ENCODE measurements around the gene RAPGEF3. TPM values are rescaled to one million over a fixed set of nuclear protein-coding genes. Genes with fewer than 3 reads are reported as not detected.

RAPGEF3 gene
- total and polyA plus RNA-seq, 2 donors (not counting 1 experiment from before 2014, with no cell fraction given), result 1.8 to 5.2 TPM

DNA sequence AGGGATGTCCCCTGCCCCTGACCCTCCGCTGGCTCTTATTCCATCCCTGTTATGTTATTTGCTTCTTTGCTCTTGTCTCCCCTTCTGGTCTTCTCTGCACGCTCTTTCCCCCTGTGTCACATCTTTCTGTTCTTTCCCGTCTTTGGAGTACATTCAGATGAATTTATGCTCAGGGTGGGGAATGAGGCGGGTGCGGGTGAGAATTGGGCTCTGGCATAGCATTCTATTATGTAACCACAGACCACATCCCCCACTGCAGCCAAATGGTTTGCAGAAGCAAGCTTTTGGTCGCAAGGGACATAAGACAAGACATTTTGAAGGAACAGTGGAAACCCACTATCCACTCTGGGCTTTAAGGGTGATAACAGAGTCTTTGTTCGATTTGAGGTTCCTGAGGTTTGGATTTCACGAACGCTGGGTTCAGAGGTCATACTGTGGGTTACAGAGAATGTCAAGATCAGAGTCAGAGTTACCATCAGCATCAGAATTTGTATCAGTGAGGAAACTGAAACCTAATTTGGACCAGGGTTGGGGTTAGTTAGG, 37.2 kb downstream of the RAPGEF3 start:
- H3K4me1 ChIP-seq (ENCODE audit: control insufficient read depth in 2 of 2, insufficient read depth in 2 of 2, low read length in 2 of 2), result peaks cover 19 to 29% of the 10 kb centered on the region in 2 donors
- H3K9ac ChIP-seq (ENCODE audit: low read length), result no peak overlapping the region
- ChIA-PET CTCF (interaction anchor here (1.7 to 23.9 kb wide), 3 partner anchors 20 to 116 kb away, joined by 7 to 584 read pairs (median 26); partner anchors contain the start of gene SLC48A1), POLR2A (no interaction called here)
- H3K9me3 ChIP-seq (ENCODE audit: control extremely low read depth in 1 of 3, control insufficient read depth in 2 of 3, insufficient read depth in 1 of 3, low read length in 2 of 3), result no peaks in the 10 kb centered on the region
- H3K4me3 Mint-ChIP-seq, result no peak overlapping the region
- H3K79me2 ChIP-seq (ENCODE audit: control insufficient read depth, insufficient read depth, low read length), result no peaks in the 10 kb centered on the region
- TF ChIP-seq, protein P1, sequence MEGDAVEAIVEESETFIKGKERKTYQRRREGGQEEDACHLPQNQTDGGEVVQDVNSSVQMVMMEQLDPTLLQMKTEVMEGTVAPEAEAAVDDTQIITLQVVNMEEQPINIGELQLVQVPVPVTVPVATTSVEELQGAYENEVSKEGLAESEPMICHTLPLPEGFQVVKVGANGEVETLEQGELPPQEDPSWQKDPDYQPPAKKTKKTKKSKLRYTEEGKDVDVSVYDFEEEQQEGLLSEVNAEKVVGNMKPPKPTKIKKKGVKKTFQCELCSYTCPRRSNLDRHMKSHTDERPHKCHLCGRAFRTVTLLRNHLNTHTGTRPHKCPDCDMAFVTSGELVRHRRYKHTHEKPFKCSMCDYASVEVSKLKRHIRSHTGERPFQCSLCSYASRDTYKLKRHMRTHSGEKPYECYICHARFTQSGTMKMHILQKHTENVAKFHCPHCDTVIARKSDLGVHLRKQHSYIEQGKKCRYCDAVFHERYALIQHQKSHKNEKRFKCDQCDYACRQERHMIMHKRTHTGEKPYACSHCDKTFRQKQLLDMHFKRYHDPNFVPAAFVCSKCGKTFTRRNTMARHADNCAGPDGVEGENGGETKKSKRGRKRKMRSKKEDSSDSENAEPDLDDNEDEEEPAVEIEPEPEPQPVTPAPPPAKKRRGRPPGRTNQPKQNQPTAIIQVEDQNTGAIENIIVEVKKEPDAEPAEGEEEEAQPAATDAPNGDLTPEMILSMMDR (IDR thresholded peaks at IDR 0.05), result no peak
- no peak for TF ChIP-seq EZH2 (IDR thresholded peaks at IDR 0.05; ENCODE audit: borderline replicate concordance, insufficient read depth, low read depth, low read length, poor library complexity, severe bottlenecking)
- no peak overlapping the region for H3K4me3 ChIP-seq (ENCODE audit: control extremely low read depth in 1 of 5, extremely low read depth in 1 of 5, insufficient read depth in 1 of 5, low read depth in 2 of 5, low read length in 4 of 5)
- H3K27me3 ChIP-seq (replicated peaks in 1 of 4; ENCODE audit: control extremely low read depth in 1 of 4, control insufficient read depth in 3 of 4, insufficient read depth in 4 of 4, low read length in 3 of 4), result no peaks in the 10 kb centered on the region
- WGBS (ENCODE audit: insufficient coverage), result 10% methylated on average over 3 of the region's 9 CpGs
- H3K27ac Mint-ChIP-seq, result no peak overlapping the region
- no peaks in the 10 kb centered on the region for H3K27me3 Mint-ChIP-seq
- H3K27ac ChIP-seq (ENCODE audit: low read length in 2 of 2), result no peak overlapping the region
- intact Hi-C loops (cut with micrococcal nuclease), result no loop called here
- peaks cover 0 to 7% of the 10 kb centered on the region in 2 experiments for H3K36me3 ChIP-seq (replicated peaks in 1 of 2; ENCODE audit: control extremely low read depth in 1 of 2, control insufficient read depth in 1 of 2, extremely low read depth in 1 of 2, insufficient read depth in 2 of 2, low read length in 1 of 2)
- DNase-seq (no peak), ATAC-seq (ENCODE audit: low read depth) (no peak)
- no peak overlapping the region for H3K4me2 ChIP-seq (replicated peaks; ENCODE audit: low read depth, low read length, poor library complexity, severe bottlenecking)
- no peaks in the 10 kb centered on the region for H3K9me3 Mint-ChIP-seq (ENCODE audit: insufficient read depth)
- H3K4me1 Mint-ChIP-seq, result peaks cover 35% of the 10 kb centered on the region
- no peak overlapping the region for H2AFZ ChIP-seq (ENCODE audit: insufficient read depth, low read depth, low read length, poor library complexity, severe bottlenecking)
- no peaks in the 10 kb centered on the region for H4K20me1 ChIP-seq (ENCODE audit: control insufficient read depth, insufficient read depth, low read length, poor library complexity, severe bottlenecking)

DNA sequence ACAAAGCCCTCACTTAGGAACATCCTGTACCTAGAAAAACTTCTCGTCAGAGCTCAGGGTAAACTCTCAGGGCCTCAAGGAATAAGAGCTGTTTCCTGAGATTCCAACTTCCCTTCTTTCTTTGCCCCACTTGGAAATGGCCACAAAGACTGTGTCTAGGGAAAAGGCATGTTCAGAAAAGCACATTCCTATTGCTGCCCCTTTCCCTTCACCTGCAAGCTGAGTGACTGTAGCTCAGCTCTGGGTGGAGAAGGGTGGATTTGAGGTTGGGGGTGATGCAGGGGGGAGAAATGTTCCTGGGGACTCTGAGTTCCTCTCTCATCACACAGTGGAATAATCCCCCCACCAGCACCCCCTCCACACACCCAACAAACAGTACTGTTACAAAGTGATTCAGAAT, 40.1 kb downstream of the RAPGEF3 start:
- H3K4me1 ChIP-seq (ENCODE audit: control insufficient read depth in 2 of 2, insufficient read depth in 2 of 2, low read length in 2 of 2), result peaks cover 11 to 26% of the 10 kb centered on the region in 2 donors
- H3K4me3 Mint-ChIP-seq, result no peak overlapping the region
- H3K9me3 ChIP-seq (ENCODE audit: control extremely low read depth in 1 of 3, control insufficient read depth in 2 of 3, insufficient read depth in 1 of 3, low read length in 2 of 3), result no peaks in the 10 kb centered on the region
- no peak overlapping the region for H3K27ac Mint-ChIP-seq
- no peaks in the 10 kb centered on the region for H3K27me3 Mint-ChIP-seq
- ChIA-PET CTCF (interaction anchor here (1.7 to 23.9 kb wide), 6 partner anchors 8 to 120 kb away, joined by 4 to 584 read pairs (median 184); partner anchors contain the start of genes RAPGEF3 and SLC48A1), POLR2A (no interaction called here)
- H3K27me3 ChIP-seq (replicated peaks in 1 of 4; ENCODE audit: control extremely low read depth in 1 of 4, control insufficient read depth in 3 of 4, insufficient read depth in 4 of 4, low read length in 3 of 4), result no peaks in the 10 kb centered on the region
- no peak overlapping the region for H3K4me2 ChIP-seq (replicated peaks; ENCODE audit: low read depth, low read length, poor library complexity, severe bottlenecking)
- ATAC-seq (ENCODE audit: low read depth) (no peak), DNase-seq (no peak)
- TF ChIP-seq, protein P1 (IDR thresholded peaks at IDR 0.05), result no peak
- no peak for TF ChIP-seq EZH2 (IDR thresholded peaks at IDR 0.05; ENCODE audit: borderline replicate concordance, insufficient read depth, low read depth, low read length, poor library complexity, severe bottlenecking)
- intact Hi-C loops (cut with micrococcal nuclease), result no loop called here
- H3K79me2 ChIP-seq (ENCODE audit: control insufficient read depth, insufficient read depth, low read length), result no peaks in the 10 kb centered on the region
- H4K20me1 ChIP-seq (ENCODE audit: control insufficient read depth, insufficient read depth, low read length, poor library complexity, severe bottlenecking), result no peaks in the 10 kb centered on the region
- 100% methylated on average over 1 of the region's 1 CpG for WGBS (ENCODE audit: insufficient coverage)
- no peak overlapping the region for H3K27ac ChIP-seq (ENCODE audit: low read length in 2 of 2)
- peaks cover 0 to 2% of the 10 kb centered on the region in 2 experiments for H3K36me3 ChIP-seq (replicated peaks in 1 of 2; ENCODE audit: control extremely low read depth in 1 of 2, control insufficient read depth in 1 of 2, extremely low read depth in 1 of 2, insufficient read depth in 2 of 2, low read length in 1 of 2)
- H2AFZ ChIP-seq (ENCODE audit: insufficient read depth, low read depth, low read length, poor library complexity, severe bottlenecking), result no peak overlapping the region
- H3K4me1 Mint-ChIP-seq, result peaks cover 34% of the 10 kb centered on the region
- H3K4me3 ChIP-seq (ENCODE audit: control extremely low read depth in 1 of 5, extremely low read depth in 1 of 5, insufficient read depth in 1 of 5, low read depth in 2 of 5, low read length in 4 of 5), result no peak overlapping the region
- H3K9ac ChIP-seq (ENCODE audit: low read length), result no peak overlapping the region
- no peaks in the 10 kb centered on the region for H3K9me3 Mint-ChIP-seq (ENCODE audit: insufficient read depth)
